ENCODE results near the gene NTN3.

NTN3 gene

DNA sequence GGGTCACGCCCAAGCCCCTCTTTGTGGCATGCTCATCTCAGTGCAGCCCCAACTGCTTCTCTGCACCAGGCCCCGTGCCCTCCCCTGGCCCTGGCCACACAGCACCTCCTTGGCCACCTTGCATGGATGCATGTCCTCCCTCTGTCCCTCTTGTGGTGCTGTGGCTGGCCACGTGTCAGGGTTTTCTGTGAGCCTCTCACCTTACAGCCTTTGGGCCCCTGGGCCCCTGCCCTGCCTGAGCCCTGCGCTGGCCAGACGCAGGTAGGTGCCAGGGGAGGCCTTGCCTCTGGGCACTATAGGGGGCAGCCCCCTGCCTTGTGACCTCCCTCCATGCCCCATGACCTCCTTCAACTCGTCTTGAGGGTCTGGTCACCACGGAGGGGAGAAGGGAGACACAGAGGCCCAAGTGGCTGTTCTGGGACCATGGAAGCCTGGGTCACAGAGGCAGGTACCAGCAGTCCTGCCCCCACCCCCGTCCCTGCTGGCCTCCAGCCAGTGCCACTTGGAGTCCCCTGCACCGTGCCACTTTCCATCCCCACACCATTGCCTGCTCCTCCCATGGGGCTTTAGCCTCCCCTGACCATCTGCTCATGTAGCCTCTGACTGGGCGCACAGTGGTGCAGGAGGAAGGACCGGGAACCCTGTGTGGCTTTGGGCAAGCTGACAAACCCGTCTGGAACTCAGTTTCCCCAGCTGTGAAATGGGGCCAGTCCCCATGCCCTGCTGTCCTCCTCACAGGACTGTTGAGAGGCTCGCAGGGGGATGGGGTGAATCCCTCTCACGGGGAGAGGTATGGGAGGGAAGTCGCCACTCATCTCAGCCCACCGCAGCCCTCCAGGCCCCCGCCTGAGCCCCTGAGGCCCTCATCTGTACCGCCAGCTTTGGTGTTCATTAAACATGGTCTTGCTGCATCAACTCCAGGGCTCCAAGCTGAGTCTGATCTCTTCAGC lies 31.1 kb downstream of the NTN3 start:
- Histone ChIP-seq H3K9ac (ENCODE audit: low read depth, low read length, poor library complexity, severe bottlenecking) (no peak overlapping the region), H3K79me2 (ENCODE audit: insufficient read depth, low read length) (no peaks in the 10 kb centered on the region), H3K4me1 (ENCODE audit: insufficient read depth, low read length, poor library complexity, severe bottlenecking) (no peaks in the 10 kb centered on the region), H2AFZ (ENCODE audit: low read length) (no peak overlapping the region), H3K9me3 (ENCODE audit: insufficient read depth, low read depth, low read length) (no peaks in the 10 kb centered on the region), H3K4me2 (ENCODE audit: low read depth, low read length, poor library complexity, severe bottlenecking) (no peak overlapping the region), H4K20me1 (ENCODE audit: insufficient read depth, low read length, poor library complexity, severe bottlenecking) (no peaks in the 10 kb centered on the region), H3K36me3 (ENCODE audit: insufficient read depth, low read length) (no peaks in the 10 kb centered on the region), H3K9me2 (replicated peaks; ENCODE audit: low read depth, low read length) (no peaks in the 10 kb centered on the region), H3K4me3 (ENCODE audit: low read length, poor library complexity, severe bottlenecking) (no peak overlapping the region), H3K27me3 (ENCODE audit: insufficient read depth, low read length, poor library complexity, severe bottlenecking) (no peaks in the 10 kb centered on the region), H3F3A (ENCODE audit: low read depth) (no peaks in the 10 kb centered on the region)
- TF ChIP-seq CTCF (conservative IDR thresholded peaks at IDR 0.05; ENCODE audit: low read length) (no peak), EZH2phosphoT487 (IDR thresholded peaks at IDR 0.05; ENCODE audit: borderline replicate concordance) (no peak)

GRCh38 chr16:2505695-2506094 lies 34.6 kb downstream of the NTN3 start:
- Histone ChIP-seq H3K4me3 (ENCODE audit: low read length, poor library complexity, severe bottlenecking) (no peak overlapping the region), H3K9ac (ENCODE audit: low read depth, low read length, poor library complexity, severe bottlenecking) (no peak overlapping the region), H3K9me3 (ENCODE audit: insufficient read depth, low read depth, low read length) (no peaks in the 10 kb centered on the region), H3K4me1 (ENCODE audit: insufficient read depth, low read length, poor library complexity, severe bottlenecking) (no peaks in the 10 kb centered on the region), H4K20me1 (ENCODE audit: insufficient read depth, low read length, poor library complexity, severe bottlenecking) (no peaks in the 10 kb centered on the region), H2AFZ (ENCODE audit: low read length) (no peak overlapping the region), H3K27me3 (ENCODE audit: insufficient read depth, low read length, poor library complexity, severe bottlenecking) (no peaks in the 10 kb centered on the region), H3F3A (ENCODE audit: low read depth) (no peaks in the 10 kb centered on the region), H3K36me3 (ENCODE audit: insufficient read depth, low read length) (no peaks in the 10 kb centered on the region), H3K79me2 (ENCODE audit: insufficient read depth, low read length) (no peaks in the 10 kb centered on the region), H3K9me2 (replicated peaks; ENCODE audit: low read depth, low read length) (no peaks in the 10 kb centered on the region), H3K4me2 (ENCODE audit: low read depth, low read length, poor library complexity, severe bottlenecking) (no peak overlapping the region)
- TF ChIP-seq CTCF (conservative IDR thresholded peaks at IDR 0.05; ENCODE audit: low read length), result no peak
- TF ChIP-seq EZH2phosphoT487 (IDR thresholded peaks at IDR 0.05; ENCODE audit: borderline replicate concordance), result no peak

DNA sequence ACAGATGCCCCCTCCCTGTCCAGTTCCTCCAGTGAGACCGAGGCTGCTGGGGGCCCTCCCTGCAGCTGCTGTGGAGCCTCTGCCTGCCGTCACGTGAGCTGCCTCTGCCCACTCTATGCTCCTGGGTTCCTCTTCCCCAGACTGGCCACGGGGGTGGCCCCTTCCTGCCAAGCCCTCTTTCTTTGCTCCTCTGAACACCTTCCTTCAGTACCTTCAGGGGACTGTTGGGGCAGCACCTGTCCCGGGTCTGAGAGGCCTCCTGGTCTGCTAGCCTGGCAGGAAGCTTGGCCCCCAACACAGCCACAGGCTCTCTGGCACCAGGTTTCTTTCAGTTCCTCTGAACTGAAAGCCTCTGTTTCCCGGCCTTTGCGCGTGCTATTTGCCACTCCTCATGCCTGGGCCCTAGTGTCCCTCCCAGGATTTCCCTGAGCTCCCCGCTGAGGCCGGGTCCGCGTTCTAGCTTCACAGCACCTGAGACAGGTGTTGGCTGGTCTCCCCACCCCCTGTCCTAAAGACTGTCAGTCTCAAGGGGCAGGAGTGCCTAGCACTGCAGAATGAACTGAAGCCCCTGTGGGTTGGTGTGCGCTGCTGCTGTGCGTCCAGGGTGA lies 36.1 kb downstream of the NTN3 start:
- no peak overlapping the region for H2AFZ ChIP-seq (ENCODE audit: low read length)
- H3K4me1 ChIP-seq (ENCODE audit: insufficient read depth, low read length, poor library complexity, severe bottlenecking), result no peaks in the 10 kb centered on the region
- no peak overlapping the region for H3K9ac ChIP-seq (ENCODE audit: low read depth, low read length, poor library complexity, severe bottlenecking)
- H3K9me2 ChIP-seq (replicated peaks; ENCODE audit: low read depth, low read length), result no peaks in the 10 kb centered on the region
- H3K79me2 ChIP-seq (ENCODE audit: insufficient read depth, low read length), result no peaks in the 10 kb centered on the region
- H3K9me3 ChIP-seq (ENCODE audit: insufficient read depth, low read depth, low read length), result no peaks in the 10 kb centered on the region
- TF ChIP-seq EZH2phosphoT487 (IDR thresholded peaks at IDR 0.05; ENCODE audit: borderline replicate concordance) (no peak), CTCF (conservative IDR thresholded peaks at IDR 0.05; ENCODE audit: low read length) (no peak)
- no peaks in the 10 kb centered on the region for H4K20me1 ChIP-seq (ENCODE audit: insufficient read depth, low read length, poor library complexity, severe bottlenecking)
- no peaks in the 10 kb centered on the region for H3K27me3 ChIP-seq (ENCODE audit: insufficient read depth, low read length, poor library complexity, severe bottlenecking)
- H3K4me3 ChIP-seq (ENCODE audit: low read length, poor library complexity, severe bottlenecking), result no peak overlapping the region
- no peak overlapping the region for H3K4me2 ChIP-seq (ENCODE audit: low read depth, low read length, poor library complexity, severe bottlenecking)
- no peaks in the 10 kb centered on the region for H3F3A ChIP-seq (ENCODE audit: low read depth)
- no peaks in the 10 kb centered on the region for H3K36me3 ChIP-seq (ENCODE audit: insufficient read depth, low read length)

Measured in Loucy (cell line).